HG02642 (cell line): ENCODE measurements around the gene KIF26A.

Experiments
- ATAC-seq: cut with Tn5 transposase; IDR thresholded peaks from one replicate; pipeline ENCODE4 v1.9.1; 2021; ENCODE audit warnings: mild to moderate bottlenecking; ENCODE audit not compliant: unreplicated experiment, poor library complexity

Gene KIF26A

DNA sequence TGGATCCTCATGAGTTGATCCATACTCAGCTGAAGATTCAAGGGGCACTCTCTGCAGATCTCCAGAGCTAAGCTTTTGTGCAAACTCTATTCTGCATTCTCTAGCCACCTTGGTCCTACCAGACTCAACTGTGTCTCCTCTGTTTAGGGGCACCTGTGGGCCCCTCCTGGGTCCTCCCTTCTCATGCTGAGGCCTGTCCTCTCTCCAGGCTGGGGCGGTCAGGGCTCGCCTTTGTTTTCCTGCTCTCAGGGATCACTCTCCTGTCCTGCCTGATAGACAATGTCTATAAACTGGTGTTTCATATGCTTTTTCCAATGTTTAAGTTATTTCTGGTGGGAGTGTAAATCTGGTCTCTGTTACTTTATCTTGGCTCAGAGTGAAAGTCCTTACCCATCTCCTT, 11.6 kb upstream of the KIF26A start:
- ATAC-seq: no peak

DNA sequence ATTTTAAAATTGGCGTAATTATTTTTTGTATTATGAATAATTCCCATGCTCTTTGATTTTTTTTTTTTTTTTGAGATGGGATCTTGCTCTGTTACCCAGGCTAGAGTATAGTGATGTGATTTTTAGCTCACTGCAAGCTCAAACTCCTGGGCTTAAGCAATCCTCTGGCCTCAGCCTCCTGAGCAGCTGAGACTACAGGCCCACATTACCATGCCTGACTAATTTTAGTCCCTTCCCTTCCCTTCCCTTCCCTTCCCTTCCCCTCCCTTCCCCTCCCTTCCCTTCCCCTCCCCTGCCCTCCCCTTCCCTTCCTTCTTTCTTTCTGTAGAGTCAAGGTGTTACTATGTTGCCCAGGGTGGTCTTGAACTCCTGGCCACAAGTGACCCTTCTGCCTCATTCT, 9.4 kb upstream of the KIF26A start:
- no peak for ATAC-seq

- no peak for ATAC-seq
Measured at GRCh38 chr14:104129556-104129955, 8.8 kb upstream of the KIF26A start.

GRCh38 chr14:104130974-104131651, 7.3 kb upstream of the KIF26A start:
- ATAC-seq: no peak

GRCh38 chr14:104131968-104132732, 6.2 kb upstream of the KIF26A start:
- ATAC-seq: no peak

- no peak for ATAC-seq
Measured at GRCh38 chr14:104132981-104133380, 5.4 kb upstream of the KIF26A start.

DNA sequence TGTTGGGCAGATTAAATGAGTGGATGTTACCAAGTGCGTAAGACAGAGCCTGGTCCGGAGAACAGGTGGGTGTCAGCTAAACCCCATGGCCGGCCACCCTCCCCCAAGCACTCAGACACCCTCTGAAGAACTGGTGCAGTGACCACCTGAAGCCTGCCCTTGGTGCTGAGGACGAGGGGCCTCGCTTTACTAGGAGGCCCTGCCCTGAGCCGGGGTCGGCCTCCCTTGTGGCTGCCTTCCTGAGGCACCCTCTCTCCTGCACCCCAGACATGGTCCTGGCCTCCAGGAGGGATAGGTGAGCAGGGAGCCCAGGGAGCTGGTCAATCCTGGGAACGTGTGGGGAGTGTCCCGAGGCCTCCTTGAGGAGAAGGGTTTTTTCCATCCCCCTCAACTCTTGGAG, 4.9 kb upstream of the KIF26A start:
- no peak for ATAC-seq

DNA sequence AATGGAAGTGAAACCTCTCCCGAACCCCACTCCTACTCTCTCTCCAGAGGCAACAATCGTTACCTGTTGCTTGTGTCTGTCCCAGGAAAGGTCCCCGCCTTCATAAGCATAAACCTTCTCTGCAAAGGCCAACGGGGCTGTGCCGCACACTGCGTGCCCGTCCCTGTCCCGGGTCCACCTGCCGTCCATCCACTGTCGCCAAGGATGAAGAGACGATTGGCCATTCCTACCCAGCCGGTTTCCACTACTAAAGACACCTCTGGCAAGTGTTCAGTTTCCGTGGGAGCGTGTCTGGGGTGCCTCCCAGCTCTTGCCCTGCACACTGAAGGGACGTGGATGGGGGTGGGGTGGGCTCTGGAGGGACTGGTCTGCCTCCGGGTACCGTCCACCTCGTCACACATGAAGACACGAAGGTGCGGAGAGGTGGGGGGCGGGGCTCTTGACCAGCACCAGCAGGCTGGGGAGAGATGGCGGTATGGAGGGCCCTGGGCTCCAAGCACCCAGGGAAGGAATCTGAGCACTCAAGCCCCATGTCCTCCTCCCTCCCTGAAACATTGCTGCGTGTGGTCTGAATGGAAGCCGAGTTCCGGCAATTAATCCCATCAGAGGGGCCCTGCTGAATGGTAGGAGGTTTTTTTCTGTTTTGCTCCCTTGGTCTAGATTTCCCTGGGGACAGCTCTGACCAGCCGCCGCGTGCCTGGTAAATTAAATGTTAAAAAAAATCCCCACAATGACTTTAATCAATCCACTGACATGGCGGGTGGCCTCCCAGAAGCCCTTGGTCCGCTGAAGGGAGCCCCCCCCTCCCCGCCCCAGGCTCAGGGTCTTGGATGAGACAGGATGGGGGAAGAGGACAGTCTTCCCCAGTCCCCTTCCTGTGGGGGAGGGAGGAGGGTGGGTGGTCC, 4.1 kb upstream of the KIF26A start:
- ATAC-seq: no peak

DNA sequence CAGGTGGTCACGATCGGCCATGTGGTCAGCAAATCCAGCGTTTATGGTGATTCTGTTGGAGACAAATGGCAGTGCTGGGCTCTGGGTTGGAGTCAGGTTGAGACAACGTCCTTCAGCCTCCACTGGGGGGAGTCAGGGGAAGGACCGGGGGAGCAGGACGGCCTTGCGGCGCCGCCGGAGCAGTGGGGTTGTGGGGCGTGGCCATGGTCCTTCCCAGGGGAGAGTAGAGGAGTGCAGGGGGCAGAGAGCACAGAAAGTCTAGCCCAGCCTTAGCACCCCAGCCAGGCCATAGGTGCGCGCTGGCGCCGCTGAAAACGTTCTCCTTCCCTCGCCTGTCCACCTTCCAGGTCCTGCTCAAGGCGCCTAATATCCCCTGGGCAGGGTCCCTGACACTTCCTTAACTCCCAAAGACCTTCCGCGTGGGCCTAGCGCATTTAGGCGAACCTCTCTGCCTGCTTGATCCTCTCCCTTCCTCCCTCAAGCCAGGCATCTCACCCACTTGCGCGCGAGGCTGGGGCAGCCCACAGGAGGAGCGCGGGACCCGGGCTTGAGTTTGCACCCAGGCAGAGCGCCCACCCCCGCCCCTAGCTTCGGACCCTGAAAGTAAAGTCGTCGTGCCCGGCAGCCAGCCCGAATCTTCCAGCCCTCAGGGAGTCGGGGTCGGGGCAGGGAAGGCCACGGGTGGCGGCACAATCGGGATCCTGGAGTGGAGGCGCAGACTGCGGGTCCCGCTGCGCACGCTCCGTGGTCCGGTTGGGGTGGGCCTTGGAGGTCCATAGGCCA, 3.1 kb upstream of the KIF26A start:
- no peak for ATAC-seq

GRCh38 chr14:104135904-104136471, 2.4 kb upstream of the KIF26A start:
- ATAC-seq: no peak

DNA sequence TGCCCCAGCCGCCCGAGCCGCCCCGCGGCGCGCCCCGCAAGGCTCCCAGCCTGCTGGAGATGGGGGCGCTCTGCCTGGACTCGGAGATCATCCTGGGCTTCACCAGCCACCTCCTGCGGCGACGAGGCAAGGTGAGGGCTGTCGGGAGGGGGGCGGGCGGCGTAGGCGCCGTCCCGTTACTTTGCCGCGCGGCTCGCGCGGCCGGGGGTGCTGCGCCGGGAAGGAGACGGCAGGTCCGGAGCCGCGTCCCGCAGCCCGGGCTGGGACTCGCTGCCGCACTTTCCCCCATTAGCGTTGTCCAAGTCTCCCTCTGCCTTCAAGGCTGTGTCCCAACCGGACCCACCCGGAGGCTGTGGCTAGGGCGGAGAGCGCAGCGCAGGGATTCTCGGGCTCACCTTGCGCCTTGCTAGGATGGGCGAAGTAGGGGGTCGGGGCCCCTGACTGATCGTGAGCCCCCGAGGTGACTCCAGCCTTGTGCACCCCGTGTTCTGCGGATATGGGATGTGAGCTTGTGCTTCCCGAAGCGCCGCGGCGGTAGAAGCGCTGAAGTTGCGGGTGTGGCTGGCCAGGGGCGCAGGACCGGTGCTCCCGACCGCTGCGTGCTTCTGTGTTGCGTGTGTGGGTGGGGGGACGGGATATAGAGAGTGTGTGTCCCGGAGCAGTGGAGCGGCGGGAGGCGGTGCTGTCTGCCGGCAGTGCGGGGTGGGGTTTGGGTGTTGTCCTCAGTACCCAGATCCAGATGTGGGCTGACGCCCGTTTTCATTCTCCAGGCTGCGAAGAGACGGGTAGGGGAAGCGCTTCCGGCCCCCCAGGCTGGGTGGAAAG, 1.7 kb upstream of the KIF26A start:
- ATAC-seq: no peak

DNA sequence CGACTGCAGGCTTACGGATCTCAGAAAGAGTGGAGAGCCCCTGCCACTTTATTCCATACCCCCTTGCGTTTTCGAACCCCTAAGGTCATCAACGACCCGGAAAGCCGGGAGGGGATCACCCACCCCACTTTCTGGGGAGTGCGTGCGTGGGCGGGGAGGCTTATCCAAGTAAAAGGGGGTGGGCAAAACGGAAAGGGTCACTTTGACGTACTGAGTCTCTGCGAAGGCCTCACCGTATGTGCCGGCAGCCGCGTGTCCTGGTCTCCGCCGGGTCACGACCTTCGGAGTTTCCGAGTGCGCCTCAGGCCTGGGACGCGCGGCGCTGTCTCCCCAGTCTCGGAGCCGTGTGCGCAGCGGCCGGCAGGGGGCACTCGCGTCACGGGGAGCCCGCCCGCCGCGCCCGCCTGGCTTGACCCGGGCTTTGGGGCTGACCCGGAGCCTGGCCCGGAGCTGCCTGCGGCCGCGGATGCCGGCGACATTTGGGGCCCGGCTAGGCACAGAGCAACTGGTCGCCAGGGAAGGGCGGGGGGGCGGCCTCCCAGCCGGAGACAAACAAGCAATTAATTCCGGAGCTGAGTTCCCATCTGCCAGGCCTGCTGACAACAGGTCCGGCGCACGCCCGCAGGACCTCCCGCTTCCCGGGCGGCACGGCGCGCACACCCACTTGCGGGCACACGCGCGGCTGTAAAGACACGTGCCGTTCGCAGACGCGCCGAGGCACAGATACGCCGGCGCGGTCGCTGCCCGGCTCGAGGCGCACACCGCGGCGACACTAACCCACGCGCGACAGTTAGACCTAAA, 890 bp upstream of the KIF26A start:
- ATAC-seq: no peak

GRCh38 chr14:104138718-104139459, 502 bp downstream of the KIF26A start:
- ATAC-seq: no peak

DNA sequence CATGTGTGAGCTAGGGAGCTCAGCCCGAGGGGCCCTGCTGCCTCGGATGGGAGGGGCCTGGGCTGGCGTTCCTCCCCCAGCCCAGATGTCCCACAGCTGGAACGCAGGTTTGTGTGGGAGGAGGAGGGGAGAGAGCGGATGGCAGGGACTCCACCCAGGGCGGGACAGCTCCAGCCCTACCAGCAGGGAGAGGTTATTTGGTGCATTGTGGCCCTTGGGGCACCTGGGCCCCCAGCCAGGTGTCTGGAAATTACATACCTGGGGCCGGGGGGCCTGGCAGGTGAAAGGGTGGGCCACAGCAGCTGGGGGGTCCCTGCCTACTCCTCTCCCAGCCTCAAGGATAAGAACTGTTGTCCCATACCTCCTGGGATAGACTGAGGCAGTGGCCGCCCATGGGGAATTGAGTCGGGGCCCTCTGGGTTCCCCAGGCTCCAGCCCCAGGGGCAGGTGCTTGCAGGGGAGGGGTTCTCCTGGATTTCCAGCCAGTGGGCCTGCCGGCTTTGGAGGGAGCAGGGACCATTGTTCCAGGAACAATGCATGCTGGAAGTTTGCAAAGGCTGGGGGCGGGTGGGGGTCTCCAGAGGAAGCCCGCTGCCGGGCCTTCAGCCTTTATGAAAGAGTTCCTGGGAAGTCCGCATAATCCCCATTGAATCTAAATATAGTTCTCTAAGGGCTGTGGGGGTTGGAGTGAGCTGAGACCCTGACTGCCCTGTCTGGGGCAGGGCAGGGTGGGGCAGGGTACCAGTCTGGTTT, 1.2 kb downstream of the KIF26A start:
- no peak for ATAC-seq

DNA sequence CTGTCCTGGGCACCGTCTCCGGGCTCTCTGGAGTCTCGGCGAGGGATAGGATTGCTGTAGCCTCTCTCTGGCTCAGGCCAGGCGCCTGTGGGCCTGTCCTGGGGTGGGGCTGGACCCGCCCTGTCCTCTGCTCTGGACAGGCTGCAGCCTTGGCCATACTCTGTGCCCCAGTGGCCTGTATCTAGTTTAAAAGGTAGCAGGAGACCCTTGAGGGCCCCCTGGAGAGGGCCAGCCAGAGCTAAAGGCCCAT, 1.8 kb downstream of the KIF26A start:
- ATAC-seq: no peak

DNA sequence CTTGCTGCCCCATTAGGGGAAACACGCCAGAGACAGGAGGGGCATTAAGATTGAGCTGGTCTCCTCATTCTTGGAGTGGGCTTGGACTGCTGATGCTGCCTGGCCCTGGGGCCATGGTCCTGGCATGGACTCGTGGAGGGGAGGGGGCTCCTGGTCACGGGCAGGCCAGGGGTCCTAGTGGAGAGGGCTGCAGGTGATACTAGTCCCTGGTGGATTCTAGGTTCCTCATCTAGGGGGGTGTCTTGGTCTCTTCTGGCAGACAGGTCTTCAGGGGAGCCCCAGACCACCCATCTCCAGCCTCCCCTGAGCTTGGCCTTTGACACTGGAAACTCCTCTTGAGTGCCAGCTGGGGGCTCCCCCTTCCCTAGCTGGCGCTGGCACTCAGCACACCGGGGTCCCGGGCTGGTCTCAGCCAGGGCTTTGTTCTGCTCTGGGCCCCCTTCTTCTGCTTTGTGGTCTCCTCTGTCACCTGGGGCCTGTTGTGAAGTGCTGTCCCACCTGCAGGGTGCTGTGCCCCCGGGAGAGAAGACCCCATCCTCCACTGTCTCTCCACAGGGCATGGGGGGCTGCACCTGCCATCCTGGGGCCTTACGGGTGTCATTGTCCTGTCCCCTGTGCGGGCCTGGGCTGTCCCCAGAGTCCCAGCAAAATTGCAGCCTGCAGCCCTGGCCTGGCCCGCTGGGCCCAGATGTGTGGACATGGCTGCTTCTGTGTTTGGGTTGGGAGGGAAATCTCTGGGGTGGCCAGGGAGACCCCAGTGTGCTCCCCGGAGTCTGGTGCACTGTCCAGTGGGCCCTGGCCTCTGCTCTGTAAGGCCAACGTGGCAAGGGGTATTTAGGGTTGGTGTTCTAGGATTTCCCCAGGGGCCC, 2.3 kb downstream of the KIF26A start:
- ATAC-seq: no peak
